ENCODE measurements around the gene MANBA.
A peak's percentile ranks its signal among the peaks of the same experiment; 100 is the strongest.

The MANBA gene

GRCh38 chr4:102760645-102761295 lies at the start of gene MANBA:
TSS of gene MANBA (minus strand) at chr4:102760968. CDS start at chr4:102760894, 74 bp downstream.
- DNase-seq = peak; percentile 81

- no peak for DNase-seq
Observed at GRCh38 chr4:102809691-102810090, 48.9 kb upstream of the MANBA start.

- DNase-seq = no peak
Observed at GRCh38 chr4:102809190-102809589, 48.4 kb upstream of the MANBA start.

GRCh38 chr4:102808009-102808408 lies 47.2 kb upstream of the MANBA start:
- no peak for DNase-seq

- DNase-seq = no peak
Observed at GRCh38 chr4:102807345-102807744, 46.6 kb upstream of the MANBA start.

- DNase-seq = no peak
Observed at GRCh38 chr4:102799816-102800215, 39.0 kb upstream of the MANBA start.

- DNase-seq = no peak
Observed at GRCh38 chr4:102794999-102795398, 34.2 kb upstream of the MANBA start.

GRCh38 chr4:102792361-102792936 lies 31.7 kb upstream of the MANBA start:
- no peak for DNase-seq

- no peak for DNase-seq
Observed at GRCh38 chr4:102791318-102791835, 30.6 kb upstream of the MANBA start.

GRCh38 chr4:102789317-102789717 lies 28.5 kb upstream of the MANBA start:
- DNase-seq = no peak

- no peak for DNase-seq
Observed at GRCh38 chr4:102787944-102788343, 27.2 kb upstream of the MANBA start.

- no peak for DNase-seq
Observed at GRCh38 chr4:102787096-102787881, 26.5 kb upstream of the MANBA start.

- DNase-seq = no peak
Observed at GRCh38 chr4:102786279-102786678, 25.5 kb upstream of the MANBA start.

- no peak for DNase-seq
Observed at GRCh38 chr4:102783006-102783405, 22.2 kb upstream of the MANBA start.

- DNase-seq = no peak
Observed at GRCh38 chr4:102781570-102781969, 20.8 kb upstream of the MANBA start.

- no peak for DNase-seq
Observed at GRCh38 chr4:102780476-102781144, 19.8 kb upstream of the MANBA start.

- DNase-seq = no peak
Observed at GRCh38 chr4:102779204-102779603, 18.4 kb upstream of the MANBA start.

GRCh38 chr4:102778720-102779119 lies 18.0 kb upstream of the MANBA start:
- DNase-seq = no peak

- no peak for DNase-seq
Observed at GRCh38 chr4:102775805-102776204, 15.0 kb upstream of the MANBA start.

GRCh38 chr4:102774254-102774653 lies 13.5 kb upstream of the MANBA start:
- DNase-seq = no peak

GRCh38 chr4:102772738-102773340 lies 12.1 kb upstream of the MANBA start:
- no peak for DNase-seq

- DNase-seq = no peak
Observed at GRCh38 chr4:102764901-102765300, 4.1 kb upstream of the MANBA start.

- no peak for DNase-seq
Observed at GRCh38 chr4:102761906-102762305, 1.1 kb upstream of the MANBA start.
